Vagina (tissue), 2 donors: ENCODE measurements around the gene MISFA.

ENCODE experiments used
- CTCF ChIP-seq, 3 experiments: fragments of 450-650 bp in 2 of 3; fragments of 200-600 bp in 1 of 3; sonication (generic) in 1 of 3; IDR thresholded peaks; one replicate each; pipeline ENCODE4 v1.5.1; 2017 to 2019; ENCODE audit warnings: antibody characterized with exemption in 3 of 3, mild to moderate bottlenecking in 2 of 3, moderate library complexity in 2 of 3
- POLR2A ChIP-seq, 2 donors: fragments of 450-650 bp; IDR thresholded peaks; one replicate each; pipeline ENCODE4 v1.6.1; 2017; ENCODE audit warnings: antibody characterized with exemption in 2 of 2, mild to moderate bottlenecking in 2 of 2, moderate library complexity in 2 of 2

GRCh38 chr11:18617688-18618341 lies 18.2 kb downstream of the MISFA start:
- no peak for TF ChIP-seq POLR2A (IDR thresholded peaks at IDR 0.05)
- no peak for TF ChIP-seq CTCF (IDR thresholded peaks at IDR 0.05)
